Liver (tissue), 3 donors: ENCODE results near the gene RHAG.

Experiments used
- EGR1 ChIP-seq, 2 donors: IDR thresholded peaks; 2 replicates each; pipeline ENCODE4 v1.6.1; 2016 to 2018; ENCODE audit warnings: antibody characterized with exemption in 2 of 2, low read depth in 2 of 2
- FOXA1 ChIP-seq: IDR thresholded peaks from 2 replicates; pipeline ENCODE4 v1.6.1; 2016; ENCODE audit warnings: antibody characterized with exemption
- GABPA ChIP-seq, 2 donors: IDR thresholded peaks in 1 of 2; conservative IDR thresholded peaks in 1 of 2; 2 replicates each; pipeline ENCODE4 v1.6.1; 2016; ENCODE audit warnings: antibody characterized with exemption in 2 of 2, mild to moderate bottlenecking in 1 of 2, moderate library complexity in 1 of 2
- HNF4G ChIP-seq: IDR thresholded peaks from 2 replicates; pipeline ENCODE4 v1.6.1; 2016; ENCODE audit warnings: antibody characterized with exemption
- JUND ChIP-seq, 2 donors: IDR thresholded peaks; 2 replicates each; pipeline ENCODE4 v1.6.1; 2016; ENCODE audit warnings: antibody characterized with exemption in 2 of 2
- RAD21 ChIP-seq, 2 donors: IDR thresholded peaks; 2 replicates each; pipeline ENCODE4 v1.6.1; 2016; ENCODE audit warnings: antibody characterized with exemption in 2 of 2, mild to moderate bottlenecking in 2 of 2
- SP1 ChIP-seq: IDR thresholded peaks from 2 replicates; pipeline ENCODE4 v1.6.1; 2018; ENCODE audit warnings: antibody characterized with exemption, mild to moderate bottlenecking
- TAF1 ChIP-seq: conservative IDR thresholded peaks from 2 replicates; pipeline ENCODE4 v1.6.1; 2016; ENCODE audit warnings: antibody characterized with exemption, mild to moderate bottlenecking
- YY1 ChIP-seq: IDR thresholded peaks from 2 replicates; pipeline ENCODE4 v1.6.1; 2016; ENCODE audit warnings: antibody characterized with exemption, mild to moderate bottlenecking
- TF ChIP-seq, protein P1 (sequence below): fragments of 150-350 bp; IDR thresholded peaks from 2 replicates; pipeline ENCODE4 v1.5.1; 2017; ENCODE audit warnings: improper control_type of control experiment, low read depth, low read length; ENCODE audit not compliant: missing input control
- TF ChIP-seq, protein P2 (sequence below): IDR thresholded peaks from 2 replicates; pipeline ENCODE4 v1.6.1; 2016; ENCODE audit warnings: antibody characterized with exemption, mild to moderate bottlenecking
- TF ChIP-seq, protein P3 (sequence below): IDR thresholded peaks from 2 replicates; pipeline ENCODE4 v1.6.1; 2016; ENCODE audit warnings: antibody characterized with exemption
- donor health status: healthy.
- donor health status: healthy.

DNA sequence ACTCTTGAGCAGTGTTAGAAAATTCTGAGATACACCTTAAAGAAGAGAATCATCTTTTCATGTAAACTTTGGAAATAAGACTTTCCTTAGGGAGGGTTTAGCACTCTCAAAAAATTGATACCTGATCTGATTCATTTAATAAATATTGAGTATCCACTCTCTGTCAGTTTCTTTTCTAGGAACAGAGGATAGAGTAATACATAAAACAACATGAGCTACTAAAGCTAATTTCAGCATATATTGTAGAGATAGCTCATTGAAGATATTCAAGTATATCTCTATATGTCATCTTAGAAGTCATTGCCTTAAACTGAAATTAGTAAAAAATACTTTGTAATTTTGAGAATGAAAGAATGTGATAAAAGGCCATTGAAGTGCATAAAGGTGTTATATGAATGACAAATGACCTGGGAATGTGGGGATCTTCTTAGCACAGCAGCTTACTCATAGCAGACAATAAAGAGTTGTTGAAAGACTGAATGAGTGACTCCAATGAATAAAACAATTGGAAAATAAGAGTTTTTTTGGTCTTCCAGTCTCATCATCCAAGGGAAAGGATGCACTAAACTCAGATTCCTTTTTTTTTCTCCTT is 29.2 kb downstream of the RHAG start:
- TF ChIP-seq, protein P1, sequence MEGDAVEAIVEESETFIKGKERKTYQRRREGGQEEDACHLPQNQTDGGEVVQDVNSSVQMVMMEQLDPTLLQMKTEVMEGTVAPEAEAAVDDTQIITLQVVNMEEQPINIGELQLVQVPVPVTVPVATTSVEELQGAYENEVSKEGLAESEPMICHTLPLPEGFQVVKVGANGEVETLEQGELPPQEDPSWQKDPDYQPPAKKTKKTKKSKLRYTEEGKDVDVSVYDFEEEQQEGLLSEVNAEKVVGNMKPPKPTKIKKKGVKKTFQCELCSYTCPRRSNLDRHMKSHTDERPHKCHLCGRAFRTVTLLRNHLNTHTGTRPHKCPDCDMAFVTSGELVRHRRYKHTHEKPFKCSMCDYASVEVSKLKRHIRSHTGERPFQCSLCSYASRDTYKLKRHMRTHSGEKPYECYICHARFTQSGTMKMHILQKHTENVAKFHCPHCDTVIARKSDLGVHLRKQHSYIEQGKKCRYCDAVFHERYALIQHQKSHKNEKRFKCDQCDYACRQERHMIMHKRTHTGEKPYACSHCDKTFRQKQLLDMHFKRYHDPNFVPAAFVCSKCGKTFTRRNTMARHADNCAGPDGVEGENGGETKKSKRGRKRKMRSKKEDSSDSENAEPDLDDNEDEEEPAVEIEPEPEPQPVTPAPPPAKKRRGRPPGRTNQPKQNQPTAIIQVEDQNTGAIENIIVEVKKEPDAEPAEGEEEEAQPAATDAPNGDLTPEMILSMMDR = no peak
- TF ChIP-seq EGR1 (IDR thresholded peaks at IDR 0.05; ENCODE audit: low read depth in 2 of 2) (no peak), TAF1 (no peak), RAD21 (IDR thresholded peaks at IDR 0.05) (no peak), YY1 (no peak), GABPA (IDR thresholded peaks at IDR 0.05 in 1 of 2, conservative IDR thresholded peaks at IDR 0.05 in 1 of 2) (no peak), HNF4G (no peak), FOXA1 (no peak), JUND (IDR thresholded peaks at IDR 0.05) (no peak), SP1 (no peak)
- TF ChIP-seq, protein P2, sequence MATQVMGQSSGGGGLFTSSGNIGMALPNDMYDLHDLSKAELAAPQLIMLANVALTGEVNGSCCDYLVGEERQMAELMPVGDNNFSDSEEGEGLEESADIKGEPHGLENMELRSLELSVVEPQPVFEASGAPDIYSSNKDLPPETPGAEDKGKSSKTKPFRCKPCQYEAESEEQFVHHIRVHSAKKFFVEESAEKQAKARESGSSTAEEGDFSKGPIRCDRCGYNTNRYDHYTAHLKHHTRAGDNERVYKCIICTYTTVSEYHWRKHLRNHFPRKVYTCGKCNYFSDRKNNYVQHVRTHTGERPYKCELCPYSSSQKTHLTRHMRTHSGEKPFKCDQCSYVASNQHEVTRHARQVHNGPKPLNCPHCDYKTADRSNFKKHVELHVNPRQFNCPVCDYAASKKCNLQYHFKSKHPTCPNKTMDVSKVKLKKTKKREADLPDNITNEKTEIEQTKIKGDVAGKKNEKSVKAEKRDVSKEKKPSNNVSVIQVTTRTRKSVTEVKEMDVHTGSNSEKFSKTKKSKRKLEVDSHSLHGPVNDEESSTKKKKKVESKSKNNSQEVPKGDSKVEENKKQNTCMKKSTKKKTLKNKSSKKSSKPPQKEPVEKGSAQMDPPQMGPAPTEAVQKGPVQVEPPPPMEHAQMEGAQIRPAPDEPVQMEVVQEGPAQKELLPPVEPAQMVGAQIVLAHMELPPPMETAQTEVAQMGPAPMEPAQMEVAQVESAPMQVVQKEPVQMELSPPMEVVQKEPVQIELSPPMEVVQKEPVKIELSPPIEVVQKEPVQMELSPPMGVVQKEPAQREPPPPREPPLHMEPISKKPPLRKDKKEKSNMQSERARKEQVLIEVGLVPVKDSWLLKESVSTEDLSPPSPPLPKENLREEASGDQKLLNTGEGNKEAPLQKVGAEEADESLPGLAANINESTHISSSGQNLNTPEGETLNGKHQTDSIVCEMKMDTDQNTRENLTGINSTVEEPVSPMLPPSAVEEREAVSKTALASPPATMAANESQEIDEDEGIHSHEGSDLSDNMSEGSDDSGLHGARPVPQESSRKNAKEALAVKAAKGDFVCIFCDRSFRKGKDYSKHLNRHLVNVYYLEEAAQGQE = no peak
- TF ChIP-seq, protein P3, sequence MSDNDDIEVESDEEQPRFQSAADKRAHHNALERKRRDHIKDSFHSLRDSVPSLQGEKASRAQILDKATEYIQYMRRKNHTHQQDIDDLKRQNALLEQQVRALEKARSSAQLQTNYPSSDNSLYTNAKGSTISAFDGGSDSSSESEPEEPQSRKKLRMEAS = no peak
